Esophagus (tissue), 2 donors: ENCODE data around the gene NR4A1. TPM values are rescaled to one million over a fixed set of nuclear protein-coding genes. Genes with fewer than 3 reads are reported as not detected.

Source experiments
- H3K27ac ChIP-seq, 2 donors: one replicate each; pipeline ENCODE4 v1.5.1; 2013; ENCODE audit warnings: low read depth in 2 of 2, mild to moderate bottlenecking in 2 of 2, inconsistent platforms in 1 of 2, low read length in 1 of 2, moderate library complexity in 1 of 2
- H3K27me3 ChIP-seq, 2 donors: one replicate each; pipeline ENCODE4 v1.6.1; 2013; ENCODE audit warnings: low read length in 2 of 2, control low read depth in 1 of 2, mild to moderate bottlenecking in 1 of 2; ENCODE audit not compliant: insufficient read depth in 2 of 2, control insufficient read depth in 1 of 2
- H3K36me3 ChIP-seq, 2 donors: one replicate each; pipeline ENCODE4 v1.6.1; 2013; ENCODE audit warnings: low read length in 1 of 2; ENCODE audit not compliant: control insufficient read depth in 2 of 2, insufficient read depth in 2 of 2
- H3K4me1 ChIP-seq, 2 donors: one replicate each; pipeline ENCODE4 v1.6.1; 2013; ENCODE audit warnings: low read length in 1 of 2; ENCODE audit not compliant: control insufficient read depth in 2 of 2, insufficient read depth in 2 of 2
- H3K4me3 ChIP-seq, 2 donors: one replicate each; pipeline ENCODE4 v1.5.1; 2013; ENCODE audit warnings: low read length in 2 of 2, mild to moderate bottlenecking in 2 of 2, low read depth in 1 of 2, moderate library complexity in 1 of 2
- H3K9me3 ChIP-seq, 2 donors: one replicate each; pipeline ENCODE4 v1.6.1; 2013; ENCODE audit warnings: mild to moderate bottlenecking in 2 of 2, low read depth in 1 of 2, low read length in 1 of 2, moderate library complexity in 1 of 2; ENCODE audit not compliant: control insufficient read depth in 2 of 2, insufficient read depth in 1 of 2
- WGBS, 2 donors: extraction: QIAGEN DNeasy Blood & Tissue Kit; methylation state at CpG; one replicate each; pipeline ENCODE4 v1.1.7; 2013; 5-methylcytosine and 5-hydroxymethylcytosine counted together
- polyA plus RNA-seq, 2 donors: library from polyadenylated mRNA; stranded (reverse); fragments of 200-250 nt; gene quantifications; one replicate each; pipeline ENCODE4 v1.2.3, GENCODE V29; 2013
- donor health status: healthy with polysubstance abuse.
- donor health status: Bipolar disorder and iron deficiency.

NR4A1 gene
- polyA plus RNA-seq, 2 donors: 6.3 to 10.6 TPM

- Histone ChIP-seq H3K27ac (peak overlapping the region in 1 of 2 donors; percentile 45), H3K27me3 (no peaks in the 10 kb centered on the region), H3K9me3 (no peaks in the 10 kb centered on the region), H3K4me3 (no peak overlapping the region), H3K36me3 (no peaks in the 10 kb centered on the region), H3K4me1 (peaks cover 3% of the 10 kb centered on the region in 2 donors)
- 80 to 81% methylated on average over 12 of the region's 12 CpGs for WGBS, 2 donors
Measured at GRCh38 chr12:52027085-52027843, 24.0 kb upstream of the NR4A1 start.

- no peaks in the 10 kb centered on the region for H3K9me3 ChIP-seq
- no peaks in the 10 kb centered on the region for H3K27me3 ChIP-seq
- no peaks in the 10 kb centered on the region for H3K36me3 ChIP-seq
- peaks cover 3% of the 10 kb centered on the region in 2 donors for H3K4me1 ChIP-seq
- H3K27ac ChIP-seq: no peak overlapping the region
- WGBS, 2 donors: 43 to 46% methylated on average over 4 of the region's 4 CpGs
- no peak overlapping the region for H3K4me3 ChIP-seq
Measured at GRCh38 chr12:52029685-52030084, 21.6 kb upstream of the NR4A1 start.

GRCh38 chr12:52032446-52032803 lies 18.8 kb upstream of the NR4A1 start:
- WGBS, 2 donors: 3 to 5% methylated on average over 5 of the region's 5 CpGs

GRCh38 chr12:52032804-52033445 lies 18.3 kb upstream of the NR4A1 start:
- H3K4me1 ChIP-seq: peaks cover 5 to 7% of the 10 kb centered on the region in 2 donors
- no peaks in the 10 kb centered on the region for H3K27me3 ChIP-seq
- H3K4me3 ChIP-seq: peak overlapping the region; percentile 26 to 29
- H3K27ac ChIP-seq: peak overlapping the region; percentile 79 to 86
- WGBS, 2 donors: 0 to 1% methylated on average over 43 to 48 of the region's 48 CpGs
- H3K36me3 ChIP-seq: no peaks in the 10 kb centered on the region
- H3K9me3 ChIP-seq: no peaks in the 10 kb centered on the region

More at GRCh38 chr12:52032446-52032803, 18.8 kb upstream of the NR4A1 start:
- Histone ChIP-seq H3K9me3 (no peaks in the 10 kb centered on the region), H3K4me3 (no peak overlapping the region), H3K27ac (peak overlapping the region; percentile 69 to 86), H3K36me3 (no peaks in the 10 kb centered on the region), H3K27me3 (no peaks in the 10 kb centered on the region), H3K4me1 (peaks cover 4% of the 10 kb centered on the region in 2 donors)

- 64 to 65% methylated on average over 13 of the region's 13 CpGs for WGBS, 2 donors
- Histone ChIP-seq H3K4me3 (peak overlapping the region in 1 of 2 donors; percentile 29), H3K27ac (peak overlapping the region; percentile 79 to 86), H3K9me3 (no peaks in the 10 kb centered on the region), H3K4me1 (peaks cover 5 to 7% of the 10 kb centered on the region in 2 donors), H3K27me3 (no peaks in the 10 kb centered on the region), H3K36me3 (no peaks in the 10 kb centered on the region)
Measured at GRCh38 chr12:52033446-52034140, 17.6 kb upstream of the NR4A1 start.

- H3K27me3 ChIP-seq: no peaks in the 10 kb centered on the region
- H3K27ac ChIP-seq: no peak overlapping the region
- H3K36me3 ChIP-seq: no peaks in the 10 kb centered on the region
- 92 to 95% methylated on average over 4 of the region's 4 CpGs for WGBS, 2 donors
- peaks cover 5 to 7% of the 10 kb centered on the region in 2 donors for H3K4me1 ChIP-seq
- H3K9me3 ChIP-seq: no peaks in the 10 kb centered on the region
- no peak overlapping the region for H3K4me3 ChIP-seq
Measured at GRCh38 chr12:52035190-52035589, 16.1 kb upstream of the NR4A1 start.

- Histone ChIP-seq H3K4me1 (peaks cover 5 to 7% of the 10 kb centered on the region in 2 donors), H3K27me3 (no peaks in the 10 kb centered on the region), H3K9me3 (no peaks in the 10 kb centered on the region), H3K27ac (no peak overlapping the region), H3K4me3 (no peak overlapping the region), H3K36me3 (no peaks in the 10 kb centered on the region)
- 80 to 90% methylated on average over 2 of the region's 2 CpGs for WGBS, 2 donors
Measured at GRCh38 chr12:52035926-52036325, 15.3 kb upstream of the NR4A1 start.

GRCh38 chr12:52036587-52037171 lies 14.6 kb upstream of the NR4A1 start:
- Histone ChIP-seq H3K27ac (peak overlapping the region; percentile 76 to 85), H3K4me1 (peaks cover 7 to 8% of the 10 kb centered on the region in 2 donors), H3K27me3 (no peaks in the 10 kb centered on the region), H3K4me3 (peak overlapping the region; percentile 20 to 54), H3K9me3 (no peaks in the 10 kb centered on the region), H3K36me3 (peaks cover 0 to 1% of the 10 kb centered on the region in 2 donors)
- WGBS, 2 donors: 5 to 6% methylated on average over 50 to 53 of the region's 53 CpGs

GRCh38 chr12:52037248-52037861 lies 13.9 kb upstream of the NR4A1 start:
- Histone ChIP-seq H3K4me1 (peaks cover 7 to 11% of the 10 kb centered on the region in 2 donors), H3K27me3 (no peaks in the 10 kb centered on the region)

More at GRCh38 chr12:52037248-52037861, 13.9 kb upstream of the NR4A1 start:
- peaks cover 0 to 3% of the 10 kb centered on the region in 2 donors for H3K36me3 ChIP-seq
- 2% methylated on average over 49 to 59 of the region's 59 CpGs for WGBS, 2 donors
- H3K9me3 ChIP-seq: no peaks in the 10 kb centered on the region
- H3K4me3 ChIP-seq: peak overlapping the region; percentile 41 to 54
- H3K27ac ChIP-seq: peak overlapping the region; percentile 81 to 85
